ENCODE results near the gene RNF169.
"Not testable (repeated sequence)": the region's sequence is repeated elsewhere in the genome, so short reads cannot be mapped to it uniquely, and the experiment has no call there.

The RNF169 gene

DNA sequence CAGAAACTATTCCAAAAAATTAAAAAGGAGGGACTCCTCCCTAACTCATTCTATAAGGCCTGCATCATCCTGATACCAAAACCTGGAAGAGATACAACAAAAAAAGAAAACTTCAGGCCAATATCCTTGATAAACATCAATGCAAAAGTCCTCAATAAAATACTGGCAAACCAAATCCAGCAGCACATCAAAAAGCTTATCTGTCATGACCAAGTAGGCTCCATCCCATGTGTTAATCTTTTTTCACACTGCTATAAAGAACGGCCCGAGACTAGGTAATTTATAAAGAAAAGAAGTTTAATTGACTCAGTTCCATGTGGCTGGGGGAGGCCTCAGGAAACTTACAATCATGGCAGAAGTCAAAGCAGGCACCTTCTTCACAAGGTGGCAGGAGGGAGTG lies 76.9 kb downstream of the RNF169 start:
- not testable (repeated sequence) for DNase-seq

DNA sequence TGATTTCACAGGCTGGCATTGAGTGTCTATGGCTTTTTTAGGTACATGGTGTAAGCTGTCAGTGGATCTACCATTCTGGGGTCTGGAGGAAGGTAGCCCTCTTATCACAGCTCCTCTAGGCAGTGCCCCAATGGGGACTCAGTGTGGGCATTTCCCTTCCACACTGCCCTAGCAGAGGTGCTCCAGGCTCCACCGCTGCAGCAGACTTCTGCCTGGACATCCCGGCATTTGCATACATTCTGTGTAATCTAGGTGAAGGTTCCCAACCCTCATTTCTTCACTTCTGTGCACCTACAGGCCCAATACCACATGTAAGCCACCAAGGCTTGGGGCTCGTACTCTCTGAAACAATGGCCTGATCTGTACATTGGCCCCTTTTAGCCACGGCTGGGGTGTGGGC lies 78.3 kb downstream of the RNF169 start:
- no peak for DNase-seq

DNA sequence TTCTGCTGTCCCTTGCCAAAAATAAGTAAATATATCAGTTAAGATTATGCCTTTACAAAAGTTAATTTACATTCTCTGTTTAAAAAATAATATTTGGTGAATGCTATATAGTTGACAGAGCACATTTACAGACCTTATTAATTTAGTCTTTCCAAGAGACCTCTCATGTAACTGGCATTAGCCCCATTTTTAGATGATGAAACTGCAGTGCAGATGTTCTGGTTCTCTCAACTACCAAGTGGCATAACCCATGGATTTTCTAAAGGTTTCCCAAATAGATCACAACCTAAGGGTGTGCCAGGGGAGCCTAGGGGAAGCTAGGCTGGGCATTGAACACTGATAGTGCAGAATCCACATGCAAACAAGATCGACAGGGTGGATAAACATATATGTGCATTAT lies 88.5 kb downstream of the RNF169 start:
- no peak for DNase-seq

DNA sequence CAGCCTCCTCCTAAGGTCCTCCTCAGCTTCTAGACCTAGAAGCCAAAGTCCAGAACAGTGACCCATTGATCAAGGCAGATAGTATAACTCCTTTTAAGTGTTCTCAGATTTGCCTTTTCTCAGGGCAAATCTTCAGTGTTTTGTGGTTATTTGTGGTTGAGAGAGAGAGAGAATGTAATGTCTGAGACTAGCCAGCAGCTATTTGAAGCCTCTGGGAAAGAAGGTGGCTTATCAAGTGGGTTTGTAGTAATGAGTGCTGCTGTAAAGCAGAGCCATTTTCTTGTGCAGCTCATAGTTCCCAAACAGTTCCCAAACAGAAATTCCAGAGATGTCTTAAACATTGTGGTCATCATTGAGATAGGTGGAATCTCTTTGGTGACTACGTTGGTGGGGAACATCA lies 89.5 kb downstream of the RNF169 start:
- DNase-seq = no peak

DNA sequence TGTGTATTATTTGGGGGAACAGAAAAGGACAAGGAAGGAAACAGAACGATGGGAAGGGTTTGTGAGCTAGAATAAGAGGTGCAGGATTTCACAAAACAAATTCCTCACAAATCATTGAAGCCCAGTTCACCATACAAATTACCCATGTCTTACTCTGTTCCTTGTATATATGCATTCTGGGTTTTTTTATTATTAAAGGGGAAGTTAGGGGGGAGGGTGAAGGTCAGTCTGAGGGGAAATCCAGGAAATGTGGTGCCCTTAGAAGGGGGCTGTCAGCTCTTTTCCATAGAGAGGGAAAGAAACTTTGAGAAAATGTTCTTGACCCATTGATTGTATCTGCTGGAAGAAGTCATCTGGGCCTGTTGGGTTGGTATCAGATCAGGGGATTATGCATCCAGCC lies 90.8 kb downstream of the RNF169 start:
- no peak for DNase-seq

DNA sequence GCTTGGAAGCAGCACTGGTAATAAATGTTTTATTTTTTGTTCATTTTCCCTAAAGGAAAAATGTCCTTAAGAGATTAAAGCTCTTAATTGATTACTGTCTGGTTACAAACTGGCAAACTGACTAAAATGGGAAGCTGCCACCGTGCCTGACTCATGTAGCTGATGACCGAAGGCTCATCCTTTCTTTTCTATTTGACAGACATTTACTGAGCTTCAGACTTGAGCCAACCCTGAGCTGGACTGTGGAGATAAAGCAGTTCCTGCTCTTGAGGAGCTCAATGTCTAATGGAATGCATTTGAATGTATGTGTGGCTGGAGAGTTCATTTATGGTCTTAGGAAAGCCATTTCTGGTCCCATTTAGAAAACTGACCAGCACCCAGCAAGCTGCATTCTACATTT lies 91.3 kb downstream of the RNF169 start:
- no peak for DNase-seq

DNA sequence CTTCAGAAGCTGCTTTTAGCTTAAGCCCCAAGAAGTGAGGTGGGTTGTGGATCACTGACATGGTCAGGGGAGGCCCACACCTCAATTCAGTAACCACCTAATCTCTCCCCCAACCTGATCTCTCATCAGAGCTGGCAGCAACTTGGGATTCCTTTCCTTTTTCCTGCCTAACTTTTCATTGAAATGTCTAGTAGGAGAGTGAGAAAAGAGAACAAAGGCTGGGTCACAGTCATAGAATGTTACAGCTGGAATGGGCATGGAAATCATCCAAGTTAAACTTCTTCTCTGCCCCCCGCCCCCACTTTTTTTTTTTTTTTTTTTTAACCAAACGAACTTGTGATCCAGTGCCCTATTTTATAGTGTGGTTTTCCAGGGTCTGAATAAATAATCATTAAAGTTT lies 91.8 kb downstream of the RNF169 start:
- no peak for DNase-seq

DNA sequence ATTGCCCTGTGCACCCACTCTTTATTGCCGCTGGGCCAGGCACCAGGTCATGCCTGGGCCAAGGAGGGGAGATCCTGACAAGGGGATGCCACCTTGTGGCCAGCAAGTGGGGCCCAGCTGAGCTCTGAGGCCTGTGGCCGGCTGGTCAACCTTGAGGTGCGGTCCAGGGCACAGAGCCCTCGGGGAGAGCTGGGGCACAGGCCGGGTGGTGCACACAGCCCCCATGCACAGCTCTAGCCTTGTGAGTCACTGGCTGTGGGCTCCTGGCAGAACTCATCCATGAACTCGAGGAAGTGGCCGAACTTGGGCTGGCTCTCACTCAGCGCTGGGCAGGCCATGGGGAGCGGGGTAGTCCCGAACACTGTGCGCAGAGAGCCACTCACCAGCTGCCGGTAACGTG lies 94.3 kb downstream of the RNF169 start:
- no peak for DNase-seq

DNA sequence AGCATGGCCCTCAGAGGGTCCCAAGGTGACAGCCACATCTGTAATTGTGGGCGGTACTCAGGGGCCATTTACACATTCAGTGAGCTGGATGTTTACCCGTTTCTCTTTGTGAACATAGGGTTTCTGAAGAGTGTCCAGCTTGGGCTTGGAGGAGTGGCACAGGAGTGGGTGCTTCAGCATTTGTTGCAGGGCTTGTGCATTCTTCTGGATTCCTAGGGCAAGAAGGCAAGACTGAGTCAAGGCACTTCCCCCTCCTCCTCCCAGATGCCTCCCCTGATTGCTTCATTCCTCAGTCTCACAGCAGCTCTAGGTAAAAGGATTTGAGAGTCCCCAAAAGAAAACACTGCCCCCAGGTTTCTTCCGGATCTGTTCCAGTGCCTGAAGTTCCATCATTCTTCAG lies 95.4 kb downstream of the RNF169 start:
- DNase-seq = no peak

DNA sequence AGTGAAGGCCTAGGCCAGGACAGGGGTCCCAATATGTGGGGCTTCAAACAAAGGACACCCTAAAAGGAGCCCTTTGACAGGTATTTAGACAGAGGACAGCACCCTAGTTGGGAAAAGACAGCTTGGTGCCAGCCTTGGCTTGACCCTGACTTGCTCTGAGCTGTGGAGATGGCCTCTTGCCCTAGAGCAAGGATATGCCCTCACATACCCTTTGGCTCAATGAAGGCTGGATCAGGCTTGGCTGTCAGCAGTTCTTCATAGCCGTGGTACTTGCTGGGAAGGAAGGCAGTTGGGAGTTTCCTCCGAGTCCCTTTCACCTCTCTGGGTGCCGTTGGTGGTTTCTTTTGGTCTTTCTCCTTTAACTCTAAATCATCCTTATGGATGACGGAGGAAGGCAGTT lies 96.2 kb downstream of the RNF169 start:
- DNase-seq = no peak

DNA sequence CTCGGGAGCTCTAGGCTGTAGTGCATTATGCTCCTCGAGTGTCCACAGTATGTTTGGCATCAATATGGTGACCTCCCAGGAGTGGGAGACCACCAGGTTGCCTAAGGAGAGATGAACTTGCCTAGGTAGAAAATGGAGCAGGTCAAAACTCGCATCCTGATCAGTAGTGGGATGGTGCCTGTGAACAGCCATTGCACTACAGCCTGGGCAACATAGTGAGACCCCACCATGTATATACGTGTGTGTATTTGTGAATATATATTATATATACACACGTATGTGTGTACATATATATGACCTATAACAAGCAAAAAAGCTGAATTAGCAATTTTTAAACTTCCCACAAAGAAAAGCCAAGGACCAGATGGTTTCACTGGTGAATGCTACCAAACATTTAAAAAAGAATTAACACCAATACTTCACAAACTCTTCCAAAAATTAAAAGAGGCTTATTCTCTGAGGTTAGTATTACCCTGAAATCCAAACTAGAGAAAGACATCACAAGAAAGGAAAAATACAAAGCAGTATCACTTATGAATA lies 97.4 kb downstream of the RNF169 start:
- DNase-seq = no peak

DNA sequence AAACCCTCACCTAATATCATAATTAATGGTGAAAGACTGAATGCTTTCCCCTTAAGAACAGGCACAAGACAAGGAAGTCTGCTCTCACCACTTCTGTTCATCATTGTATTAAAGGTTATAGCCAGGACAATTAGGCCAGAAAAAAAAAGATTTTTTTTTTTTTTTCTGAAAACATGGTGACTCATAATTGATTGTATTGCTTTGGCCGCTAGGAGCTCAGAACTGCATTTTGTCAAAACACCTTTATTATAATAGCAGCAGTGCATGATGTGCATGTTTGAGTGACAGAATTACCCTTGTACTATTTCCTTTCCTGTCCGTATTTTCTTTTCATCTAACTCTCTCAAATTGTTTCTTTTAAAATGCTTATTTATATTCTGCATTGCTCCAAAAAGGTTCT lies 98.1 kb downstream of the RNF169 start:
- no peak for DNase-seq

DNA sequence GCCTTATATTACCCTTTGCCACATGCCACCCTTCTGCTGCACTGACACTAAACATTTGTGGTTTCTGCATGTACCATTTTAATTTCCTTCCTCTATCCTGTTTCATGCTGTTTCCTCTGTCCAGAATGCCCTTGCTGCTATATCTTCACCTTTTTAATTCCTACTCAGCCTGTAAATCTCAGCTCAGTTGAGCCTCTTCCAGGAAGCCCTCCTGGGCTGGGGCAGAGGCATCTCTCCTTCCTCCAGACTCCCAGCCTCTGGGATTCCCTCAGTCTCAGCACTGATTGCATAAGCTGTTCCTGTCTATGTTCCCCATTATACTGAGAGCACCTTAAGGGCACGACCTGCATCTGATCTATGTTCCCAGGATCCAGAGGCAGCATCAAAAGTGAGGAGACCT lies 98.7 kb downstream of the RNF169 start:
- DNase-seq = no peak

DNA sequence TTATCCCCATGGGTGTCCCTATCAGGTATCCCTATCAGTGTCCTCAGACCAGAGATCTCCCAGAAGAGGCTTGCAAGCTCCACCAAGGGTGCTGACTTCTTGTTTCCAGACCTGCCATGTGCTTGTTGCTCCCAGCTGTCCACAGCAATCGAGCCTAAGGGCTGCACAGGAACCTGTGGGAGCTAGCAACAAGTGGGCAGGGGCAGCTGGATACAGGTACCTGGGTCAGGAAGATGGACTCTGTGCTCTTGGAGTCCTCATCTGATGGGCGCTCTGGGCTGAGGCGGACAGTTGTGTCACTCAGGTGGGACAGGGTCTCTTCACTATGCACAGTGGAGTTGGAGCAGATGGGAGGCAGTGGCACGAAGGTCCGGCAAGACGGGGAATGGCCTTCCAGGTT lies 99.2 kb downstream of the RNF169 start:
- DNase-seq = no peak

DNA sequence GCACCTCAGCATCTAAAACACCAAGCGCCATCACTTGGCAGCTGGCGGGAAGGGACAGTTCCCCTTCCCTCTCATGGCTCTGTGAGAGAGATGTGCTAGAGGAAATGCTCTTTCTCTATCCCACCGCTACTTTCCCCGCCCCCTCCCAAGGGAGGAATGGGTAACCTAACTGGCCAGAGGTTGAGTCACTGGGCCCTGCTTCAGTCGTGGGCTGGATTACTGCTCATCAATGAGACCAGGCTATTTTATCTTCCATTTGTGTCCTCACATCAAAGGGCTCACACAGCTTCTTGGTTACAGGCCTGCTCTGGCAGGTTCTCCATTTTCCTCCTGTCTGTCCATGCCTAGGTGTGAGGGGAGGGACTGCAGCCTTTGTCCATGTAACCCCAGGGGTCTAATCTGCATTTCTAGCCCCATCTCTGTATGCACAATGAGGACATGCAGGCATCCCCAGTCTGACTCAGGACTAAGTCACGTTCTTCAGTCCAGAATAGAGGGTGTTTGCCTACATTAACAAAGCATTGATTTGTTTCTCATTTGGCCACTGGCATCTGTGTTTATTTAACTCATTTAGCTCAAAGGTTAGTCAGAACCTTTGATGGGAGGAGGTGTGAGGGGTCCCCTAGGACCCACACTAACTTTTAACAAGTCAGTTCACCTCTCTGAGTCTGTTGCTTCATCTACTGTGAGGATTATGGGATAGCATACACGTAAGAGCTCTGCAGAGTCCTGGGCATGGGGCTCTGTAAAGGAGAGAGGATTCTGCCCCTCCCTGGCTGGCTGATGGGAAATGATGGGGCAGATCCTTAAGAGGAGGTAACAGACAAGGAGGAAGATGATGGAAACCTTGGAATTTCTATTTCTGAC lies 101.1 kb downstream of the RNF169 start:
- no peak for DNase-seq

DNA sequence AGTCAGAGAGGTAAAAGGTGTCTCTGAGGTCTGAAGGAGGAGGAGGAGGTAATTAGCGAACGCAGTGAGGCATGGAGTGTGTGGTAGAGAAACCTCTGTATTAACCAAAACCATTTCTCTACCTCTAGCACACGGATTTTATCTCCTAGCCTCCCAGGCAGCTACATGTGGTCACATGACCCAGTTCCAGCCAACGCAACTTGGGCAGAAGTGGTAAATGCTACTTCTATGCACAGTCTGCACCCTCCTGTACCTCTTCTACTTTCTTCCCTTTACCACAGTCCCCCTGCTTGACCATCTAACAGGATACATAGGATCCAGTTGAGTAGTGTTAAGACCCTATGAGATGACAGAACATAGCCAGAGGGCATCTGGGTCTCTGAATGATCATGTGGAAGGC lies 104.6 kb downstream of the RNF169 start:
- no peak for DNase-seq

DNA sequence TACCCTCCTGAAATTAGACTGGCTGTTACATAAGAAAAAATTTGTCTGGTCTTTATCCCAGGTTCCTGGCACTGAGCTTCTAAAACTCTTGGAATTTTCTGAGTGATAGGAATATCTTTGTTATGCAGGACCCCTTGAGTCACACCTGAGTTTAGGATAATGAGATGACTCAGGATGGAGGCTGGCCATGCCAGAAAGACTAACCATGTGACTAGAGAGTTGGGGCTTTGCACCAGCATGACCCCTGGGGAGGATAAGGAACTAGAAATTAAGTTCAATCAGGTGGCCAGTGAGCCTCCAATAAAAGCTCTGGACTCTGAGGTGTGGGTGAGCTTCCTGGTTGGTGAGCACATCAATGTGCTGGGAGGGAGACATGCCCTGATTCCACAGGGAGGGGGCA lies 112.1 kb downstream of the RNF169 start:
- no peak for DNase-seq

DNA sequence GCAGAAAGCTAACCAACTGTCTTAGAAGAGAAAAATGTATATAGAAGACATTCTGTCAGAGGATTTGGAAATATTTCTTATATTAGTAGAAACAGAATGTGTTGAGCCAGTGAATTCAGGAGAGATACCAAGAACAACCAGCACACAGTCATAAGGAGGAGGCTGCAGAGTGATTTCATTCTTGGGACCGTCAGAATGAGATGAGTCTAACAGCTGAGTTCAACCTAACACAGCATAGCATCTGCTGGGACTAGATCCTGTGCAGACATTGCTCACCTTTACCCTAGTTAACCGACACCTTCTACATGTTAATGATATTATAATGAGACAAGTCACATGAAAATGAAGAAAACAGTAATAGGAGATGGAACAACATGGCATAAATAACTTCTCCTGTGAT lies 114.8 kb downstream of the RNF169 start:
- DNase-seq = no peak

DNA sequence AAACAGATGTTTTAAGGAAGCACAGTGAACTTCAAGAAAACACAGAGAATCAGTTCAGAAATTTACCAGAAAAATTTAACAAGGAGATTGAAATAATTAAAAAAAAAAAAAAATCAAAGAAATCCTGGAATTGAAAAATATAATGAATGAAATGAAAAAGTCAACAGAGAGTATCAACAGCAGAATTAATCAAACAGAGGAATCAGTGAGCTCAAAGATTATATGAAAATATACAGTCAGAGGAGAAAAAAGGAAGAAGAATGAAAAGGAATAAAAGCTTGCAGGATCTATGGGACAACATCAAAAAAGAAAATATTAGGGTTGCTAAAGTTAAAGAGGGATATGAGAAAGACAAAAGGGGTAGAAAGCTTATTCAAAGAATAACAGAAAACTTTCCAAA lies 117.9 kb downstream of the RNF169 start:
- DNase-seq = no peak

DNA sequence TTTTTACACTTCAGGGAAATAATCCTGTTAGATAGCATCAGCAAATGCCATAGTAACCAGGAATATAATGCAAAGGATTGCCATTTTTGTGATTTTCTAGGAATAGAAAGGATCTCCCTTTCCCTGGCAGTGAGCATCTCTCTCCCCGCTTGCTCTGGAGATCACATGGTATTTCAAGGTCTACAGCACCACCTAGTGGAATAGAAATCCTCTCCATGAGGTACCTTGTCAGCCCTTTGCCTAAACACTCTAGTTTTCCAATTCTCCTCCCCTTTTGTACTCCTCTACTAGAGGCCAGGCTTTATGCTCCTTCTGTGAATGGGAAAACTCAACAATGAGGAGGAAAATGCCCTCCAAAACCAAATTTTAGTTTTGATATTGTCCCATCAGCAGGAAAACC lies 121.8 kb downstream of the RNF169 start:
- no peak for DNase-seq

DNA sequence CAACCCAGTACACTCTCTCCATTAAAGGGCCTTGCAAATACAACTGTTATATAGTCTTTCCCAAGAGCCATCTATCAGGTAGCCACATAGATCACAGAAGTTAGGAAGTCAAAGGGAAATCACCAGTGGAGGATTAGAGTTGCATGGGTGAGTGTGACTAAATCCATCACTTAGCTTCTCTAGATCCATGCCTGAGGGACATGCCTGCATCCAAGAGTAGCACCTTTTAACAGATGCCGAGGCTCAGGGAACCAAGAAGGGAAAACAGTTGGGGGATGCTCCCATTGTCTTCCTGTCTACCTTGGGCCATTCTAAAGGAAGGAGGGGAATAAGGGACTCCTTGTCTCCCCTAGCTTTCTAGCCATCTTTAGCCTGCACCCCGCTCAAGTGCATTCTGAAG lies 122.4 kb downstream of the RNF169 start:
- DNase-seq = no peak

DNA sequence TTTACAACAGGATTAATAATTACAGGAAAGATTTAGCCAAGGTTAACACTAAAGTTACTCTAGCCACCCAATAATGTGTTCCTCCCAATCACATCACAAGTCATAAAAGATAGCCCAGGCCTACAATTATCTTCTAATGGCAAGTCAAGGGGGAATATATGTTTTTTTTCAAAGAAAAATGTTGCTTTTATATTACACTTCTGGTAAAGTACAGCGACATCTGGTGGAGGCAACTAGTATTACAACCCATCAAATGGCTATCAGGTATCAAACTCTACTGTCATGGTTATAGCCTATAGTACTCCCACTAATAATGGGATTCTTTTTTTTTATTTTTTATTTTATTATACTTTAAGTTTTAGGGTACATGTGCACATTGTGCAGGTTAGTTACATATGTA lies 128.5 kb downstream of the RNF169 start:
- DNase-seq = no peak

Measured in NCI-H1105 (cell line).